Peyer's patch (tissue), 4 donors: ENCODE results near the gene TUBB8B.
"Not testable (repeated sequence)": the region's sequence is repeated elsewhere in the genome, so short reads cannot be mapped to it uniquely, and the experiment has no call there.

Experiments used
- CTCF ChIP-seq, 6 experiments: fragments of 450-650 bp in 4 of 6; fragments of 200-600 bp in 2 of 6; sonication (generic) in 1 of 6; IDR thresholded peaks; one replicate each; pipeline ENCODE4 v1.5.1; 2017 to 2019; ENCODE audit warnings: antibody characterized with exemption in 6 of 6, mild to moderate bottlenecking in 3 of 6, moderate library complexity in 1 of 6
- POLR2A ChIP-seq, 2 donors: fragments of 450-650 bp; IDR thresholded peaks; one replicate each; pipeline ENCODE4 v1.5.1; 2017; ENCODE audit warnings: antibody characterized with exemption in 2 of 2, mild to moderate bottlenecking in 2 of 2, moderate library complexity in 2 of 2

GRCh38 chr18:49176-49665 lies at the start of gene TUBB8B:
- TF ChIP-seq CTCF, POLR2A (IDR thresholded peaks at IDR 0.05): not testable (repeated sequence)
